ENCODE data around the gene CPO. TPM values are rescaled to one million over a fixed set of nuclear protein-coding genes. Genes with fewer than 3 reads are reported as not detected.

The CPO gene
- total RNA-seq, 1 donor from 2014 or later = not detected

DNA sequence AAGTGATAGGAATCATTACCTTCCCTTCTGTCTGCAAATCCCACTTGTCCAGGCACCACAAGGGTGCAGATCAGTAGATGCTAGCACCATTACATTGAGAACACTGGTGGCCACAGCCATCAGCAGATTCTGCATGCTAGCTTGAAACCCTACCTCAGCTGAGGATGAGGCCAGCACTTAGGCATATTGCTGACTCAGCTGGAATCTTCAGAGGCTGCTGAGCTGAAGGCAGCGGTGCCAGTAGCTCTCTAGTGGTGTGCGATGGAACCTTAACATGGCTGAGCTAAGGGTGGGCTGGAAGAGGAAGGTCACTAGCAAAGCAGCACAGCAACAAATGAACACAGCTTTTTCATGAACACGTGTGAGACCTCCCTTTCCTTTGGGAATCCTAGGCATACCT lies 19.0 kb upstream of the CPO start:
- DNase-seq (ENCODE audit: extremely low spot score in 2 of 2) = no peak
- intact Hi-C loops (cut with DNase I) = no loop called here
- H3K4me3 ChIP-seq = no peak overlapping the region
- no peaks in the 10 kb centered on the region for H3K27me3 ChIP-seq
- no peaks in the 10 kb centered on the region for H3K4me1 ChIP-seq
- no peaks in the 10 kb centered on the region for H3K36me3 ChIP-seq
- TF ChIP-seq, protein P1, sequence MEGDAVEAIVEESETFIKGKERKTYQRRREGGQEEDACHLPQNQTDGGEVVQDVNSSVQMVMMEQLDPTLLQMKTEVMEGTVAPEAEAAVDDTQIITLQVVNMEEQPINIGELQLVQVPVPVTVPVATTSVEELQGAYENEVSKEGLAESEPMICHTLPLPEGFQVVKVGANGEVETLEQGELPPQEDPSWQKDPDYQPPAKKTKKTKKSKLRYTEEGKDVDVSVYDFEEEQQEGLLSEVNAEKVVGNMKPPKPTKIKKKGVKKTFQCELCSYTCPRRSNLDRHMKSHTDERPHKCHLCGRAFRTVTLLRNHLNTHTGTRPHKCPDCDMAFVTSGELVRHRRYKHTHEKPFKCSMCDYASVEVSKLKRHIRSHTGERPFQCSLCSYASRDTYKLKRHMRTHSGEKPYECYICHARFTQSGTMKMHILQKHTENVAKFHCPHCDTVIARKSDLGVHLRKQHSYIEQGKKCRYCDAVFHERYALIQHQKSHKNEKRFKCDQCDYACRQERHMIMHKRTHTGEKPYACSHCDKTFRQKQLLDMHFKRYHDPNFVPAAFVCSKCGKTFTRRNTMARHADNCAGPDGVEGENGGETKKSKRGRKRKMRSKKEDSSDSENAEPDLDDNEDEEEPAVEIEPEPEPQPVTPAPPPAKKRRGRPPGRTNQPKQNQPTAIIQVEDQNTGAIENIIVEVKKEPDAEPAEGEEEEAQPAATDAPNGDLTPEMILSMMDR (IDR thresholded peaks at IDR 0.05) = no peak
- TF ChIP-seq POLR2AphosphoS5 (IDR thresholded peaks at IDR 0.05; ENCODE audit: insufficient read depth in 1 of 2, low read depth in 1 of 2) (no peak), POLR2A (IDR thresholded peaks at IDR 0.05) (no peak)
- H3K27ac ChIP-seq = no peak overlapping the region
- no peaks in the 10 kb centered on the region for H3K9me3 ChIP-seq

DNA sequence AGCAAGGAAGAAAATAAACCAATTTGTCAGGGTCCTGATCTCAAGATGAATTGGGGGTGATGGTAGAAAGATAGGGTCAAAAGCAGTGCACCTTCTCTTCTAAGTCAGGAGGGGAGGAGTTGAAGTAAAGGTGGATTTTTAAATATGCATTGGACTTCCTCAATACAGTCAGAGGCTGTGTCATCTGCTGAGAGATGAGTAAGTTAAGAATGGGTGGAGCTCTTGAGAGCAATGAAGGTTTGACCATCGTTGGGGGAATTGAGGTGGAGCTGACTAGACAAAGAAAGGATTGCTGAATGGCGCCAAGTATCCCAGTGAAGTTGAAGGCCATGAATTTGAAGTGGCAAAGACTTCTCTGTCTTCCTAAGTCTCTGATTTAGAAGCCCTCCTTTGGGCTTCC lies 18.4 kb upstream of the CPO start:
- Histone ChIP-seq H3K9me3 (no peaks in the 10 kb centered on the region), H3K27ac (no peak overlapping the region), H3K4me1 (no peaks in the 10 kb centered on the region), H3K4me3 (no peak overlapping the region), H3K27me3 (no peaks in the 10 kb centered on the region), H3K36me3 (no peaks in the 10 kb centered on the region)
- intact Hi-C loops (cut with DNase I) = no loop called here
- DNase-seq (ENCODE audit: extremely low spot score in 2 of 2) = no peak
- TF ChIP-seq POLR2AphosphoS5 (IDR thresholded peaks at IDR 0.05; ENCODE audit: insufficient read depth in 1 of 2, low read depth in 1 of 2) (no peak), POLR2A (IDR thresholded peaks at IDR 0.05) (no peak)
- TF ChIP-seq, protein P1 (IDR thresholded peaks at IDR 0.05) = no peak

DNA sequence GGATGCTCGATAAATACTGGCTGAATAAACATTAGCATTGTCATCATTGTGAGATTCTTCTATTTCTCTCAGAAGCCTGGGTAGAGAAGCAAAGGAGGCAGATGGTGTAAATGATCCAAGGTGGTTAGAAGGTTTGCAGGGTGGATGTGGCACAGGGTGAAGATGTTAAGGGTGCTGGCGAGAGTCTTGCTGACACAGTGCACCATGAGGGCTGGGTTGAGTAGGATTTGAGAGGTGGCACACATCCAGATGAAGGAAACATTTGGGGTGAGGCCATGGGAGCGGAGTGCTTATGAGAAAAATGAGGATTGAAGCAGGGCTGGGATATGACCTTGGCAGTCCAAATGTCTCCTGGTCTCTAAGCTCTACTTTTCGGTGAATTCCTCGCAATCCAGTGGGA lies 17.8 kb upstream of the CPO start:
- Histone ChIP-seq H3K4me3 (no peak overlapping the region), H3K9me3 (no peaks in the 10 kb centered on the region), H3K36me3 (no peaks in the 10 kb centered on the region), H3K27ac (no peak overlapping the region), H3K4me1 (no peaks in the 10 kb centered on the region), H3K27me3 (no peaks in the 10 kb centered on the region)
- TF ChIP-seq POLR2A (IDR thresholded peaks at IDR 0.05) (no peak), POLR2AphosphoS5 (IDR thresholded peaks at IDR 0.05; ENCODE audit: insufficient read depth in 1 of 2, low read depth in 1 of 2) (no peak)
- TF ChIP-seq, protein P1 (IDR thresholded peaks at IDR 0.05) = no peak
- DNase-seq (ENCODE audit: extremely low spot score in 2 of 2) = no peak
- intact Hi-C loops (cut with DNase I) = no loop called here

DNA sequence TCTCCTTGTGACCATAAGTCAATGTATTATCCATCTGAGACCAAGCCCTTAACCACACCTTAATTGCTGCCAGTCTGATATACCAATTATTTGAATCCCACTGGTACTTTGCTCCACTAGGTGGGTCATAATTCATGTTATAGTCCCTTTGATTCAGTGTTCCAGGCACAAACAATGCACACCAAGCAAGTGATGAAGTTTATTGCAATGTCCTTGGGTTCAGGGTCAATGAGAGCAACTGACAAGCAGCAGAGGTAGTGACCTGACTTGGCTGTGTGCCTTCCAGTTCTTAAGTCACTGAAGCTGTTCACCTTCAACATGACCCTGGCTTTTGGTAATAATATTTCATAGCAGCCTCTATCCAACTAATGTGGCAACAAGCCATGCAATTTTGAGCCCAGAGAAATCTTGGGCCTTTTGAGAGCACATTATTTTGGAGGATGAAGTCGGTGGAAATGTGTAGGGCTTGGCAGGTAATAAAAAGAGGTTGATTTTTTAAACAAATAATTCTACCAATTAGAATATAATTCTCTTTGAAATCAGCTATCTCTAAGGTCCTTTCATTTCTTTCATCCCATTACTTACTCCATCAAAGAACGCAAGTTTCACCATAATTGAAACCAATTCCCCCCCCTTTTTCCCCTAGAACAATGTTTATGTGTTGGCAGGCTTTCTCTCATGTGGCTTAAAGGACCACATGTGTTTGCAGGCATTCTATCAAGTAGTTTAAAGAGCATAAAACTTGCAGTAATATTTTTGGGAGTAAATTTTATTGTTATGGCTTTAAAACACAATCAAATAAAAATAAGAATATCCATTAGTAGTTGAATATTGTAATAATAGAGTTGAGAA lies 3.1 kb upstream of the CPO start:
- intact Hi-C loops (cut with DNase I) = no loop called here
- Histone ChIP-seq H3K4me3 (no peak overlapping the region), H3K36me3 (no peaks in the 10 kb centered on the region), H3K27ac (no peak overlapping the region), H3K4me1 (no peaks in the 10 kb centered on the region), H3K27me3 (no peaks in the 10 kb centered on the region), H3K9me3 (no peaks in the 10 kb centered on the region)
- DNase-seq (ENCODE audit: extremely low spot score in 2 of 2) = no peak
- TF ChIP-seq, protein P1 (IDR thresholded peaks at IDR 0.05) = no peak

DNA sequence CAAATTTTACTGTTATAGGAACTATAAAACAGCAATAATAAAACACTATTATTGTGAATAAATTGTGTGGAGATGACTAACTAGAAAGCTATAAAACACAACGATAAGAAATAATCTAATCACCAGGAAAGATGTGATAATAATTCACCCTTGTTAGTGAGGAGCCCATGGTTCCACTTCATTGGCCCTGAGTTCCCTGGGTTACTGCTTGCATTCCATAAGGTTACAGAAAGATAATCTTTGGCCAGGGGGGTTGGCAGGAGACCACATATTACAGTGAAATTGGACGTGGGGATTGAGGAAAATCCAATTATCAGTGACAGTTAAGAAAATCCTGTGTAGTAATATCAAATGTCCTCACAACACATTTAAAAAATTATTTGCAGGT lies 2.5 kb upstream of the CPO start:
- Histone ChIP-seq H3K27me3 (no peaks in the 10 kb centered on the region), H3K9me3 (no peaks in the 10 kb centered on the region), H3K36me3 (no peaks in the 10 kb centered on the region), H3K27ac (no peak overlapping the region), H3K4me1 (no peaks in the 10 kb centered on the region), H3K4me3 (no peak overlapping the region)
- intact Hi-C loops (cut with DNase I) = no loop called here
- no peak for TF ChIP-seq POLR2A (IDR thresholded peaks at IDR 0.05)
- TF ChIP-seq POLR2AphosphoS5 (IDR thresholded peaks at IDR 0.05; ENCODE audit: insufficient read depth in 1 of 2, low read depth in 1 of 2) = no peak
- TF ChIP-seq, protein P1 (IDR thresholded peaks at IDR 0.05) = no peak
- no peak for DNase-seq (ENCODE audit: extremely low spot score in 2 of 2)

All from vagina (tissue), 2 donors.